IMR-90 (cell line): ENCODE results near the gene CD84. TPM values are rescaled to one million over a fixed set of nuclear protein-coding genes. Genes with fewer than 3 reads are reported as not detected.

ENCODE experiments used
- ATAC-seq: fragments of 200-7000 bp; cut with Tn5 transposase; 2 replicates; pipeline ENCODE4 v1.9.1; 2020; ENCODE audit warnings: low read depth, mild to moderate bottlenecking, moderate library complexity
- BruUV-seq: library from RNA; stranded (reverse); fragments of 400-500 nt; replicated peaks from 2 replicates; lab custom pipeline; 2021; lab: Mats Ljungman, UMichigan
- CTCF ChIA-PET: fragments of 300-600 bp; formaldehyde crosslinking; extraction: SDS; loops from one replicate; lab custom pipeline; 2021; ENCODE audit warnings: antibody characterized with exemption; lab: Yijun Ruan, JAX
- POLR2A ChIA-PET: fragments of 300-600 bp; sonication (Branson Sonifier 250); formaldehyde crosslinking; loops from one replicate; lab custom pipeline; 2022; ENCODE audit warnings: antibody characterized with exemption; ENCODE audit not compliant: unreplicated experiment; lab: Charles Lee
- DNase-seq: peaks from one replicate; pipeline ENCODE4 v3.0.0; 2013
- H2AFZ ChIP-seq: replicated peaks from 2 replicates; pipeline ENCODE3; 2013; ENCODE audit warnings: low read length, mild to moderate bottlenecking; ENCODE audit not compliant: poor library complexity
- H2AK5ac ChIP-seq: 2 replicates; pipeline ENCODE4 v1.6.1; 2013; ENCODE audit warnings: low read depth, low read length, inconsistent platforms
- H2AK9ac ChIP-seq: replicated peaks from 2 replicates; pipeline ENCODE3; 2013; ENCODE audit warnings: mild to moderate bottlenecking, low read depth, low read length, moderate library complexity; ENCODE audit not compliant: poor library complexity
- H2BK120ac ChIP-seq: 2 replicates; pipeline ENCODE4 v1.6.1; 2013; ENCODE audit warnings: low read depth, low read length, inconsistent platforms
- H2BK15ac ChIP-seq: 3 replicates; pipeline ENCODE4 v1.6.1; 2013; ENCODE audit warnings: low read depth, low read length, inconsistent platforms
- H2BK20ac ChIP-seq: 2 replicates; pipeline ENCODE4 v1.6.1; 2013; ENCODE audit warnings: low read depth, mild to moderate bottlenecking, inconsistent platforms, low read length, moderate library complexity
- H2BK5ac ChIP-seq: 2 replicates; pipeline ENCODE4 v1.6.1; 2013; ENCODE audit warnings: mild to moderate bottlenecking, low read depth, low read length, inconsistent platforms; ENCODE audit not compliant: poor library complexity, severe bottlenecking
- H3K14ac ChIP-seq: replicated peaks from 2 replicates; pipeline ENCODE4 v1.6.1; 2013; ENCODE audit warnings: low read depth, low read length, inconsistent platforms
- H3K18ac ChIP-seq: 2 replicates; pipeline ENCODE4 v1.6.1; 2013; ENCODE audit warnings: low read depth, low read length, control low read depth
- H3K23ac ChIP-seq: 2 replicates; pipeline ENCODE4 v1.6.1; 2013; ENCODE audit warnings: low read depth, low read length, inconsistent platforms
- H3K27ac ChIP-seq: 2 replicates; pipeline ENCODE4 v1.5.1; 2013; ENCODE audit warnings: mild to moderate bottlenecking, control low read depth, low read length; ENCODE audit not compliant: insufficient read depth
- H3K27me3 ChIP-seq: 2 replicates; pipeline ENCODE4 v1.6.1; 2013; ENCODE audit warnings: low read length; ENCODE audit not compliant: control insufficient read depth, insufficient read depth
- H3K36me3 ChIP-seq: 2 replicates; pipeline ENCODE4 v1.6.1; 2013; ENCODE audit warnings: low read length, mixed read lengths; ENCODE audit not compliant: control insufficient read depth, insufficient read depth
- H3K4ac ChIP-seq: 2 replicates; pipeline ENCODE4 v1.6.1; 2013; ENCODE audit warnings: low read depth, low read length, inconsistent platforms
- H3K4me1 ChIP-seq: 2 replicates; pipeline ENCODE4 v1.6.1; 2013; ENCODE audit warnings: low read length, mixed read lengths; ENCODE audit not compliant: control insufficient read depth, insufficient read depth
- H3K4me2 ChIP-seq: 2 replicates; pipeline ENCODE4 v1.6.1; 2013; ENCODE audit warnings: low read depth, mild to moderate bottlenecking, control low read depth, low read length, moderate library complexity
- H3K4me3 ChIP-seq: 2 replicates; pipeline ENCODE4 v1.5.1; 2013; ENCODE audit warnings: low read depth, mild to moderate bottlenecking, control low read depth, low read length, moderate library complexity; ENCODE audit not compliant: insufficient read depth
- H3K56ac ChIP-seq: 2 replicates; pipeline ENCODE4 v1.6.1; 2013; ENCODE audit warnings: low read length, inconsistent platforms; ENCODE audit not compliant: insufficient read depth; ENCODE audit errors: extremely low read depth
- H3K79me1 ChIP-seq, 2 experiments: 2 replicates each; pipeline ENCODE4 v1.6.1; 2013; ENCODE audit warnings: low read length in 2 of 2, inconsistent platforms in 1 of 2, low read depth in 1 of 2
- H3K9ac ChIP-seq: 2 replicates; pipeline ENCODE4 v1.6.1; 2013; ENCODE audit warnings: low read depth, low read length, control low read depth
- H3K9me1 ChIP-seq: 2 replicates; pipeline ENCODE4 v1.6.1; 2013; ENCODE audit warnings: low read length, inconsistent platforms; ENCODE audit not compliant: insufficient read depth
- H3K9me3 ChIP-seq: 2 replicates; pipeline ENCODE4 v1.6.1; 2013; ENCODE audit warnings: low read length; ENCODE audit not compliant: control insufficient read depth, insufficient read depth
- H4K20me1 ChIP-seq: 2 replicates; pipeline ENCODE4 v1.6.1; 2013; ENCODE audit warnings: low read length, inconsistent platforms; ENCODE audit not compliant: insufficient read depth
- H4K5ac ChIP-seq: 2 replicates; pipeline ENCODE4 v1.6.1; 2013; ENCODE audit warnings: mild to moderate bottlenecking, low read depth, low read length, control low read depth
- H4K8ac ChIP-seq, 2 experiments: 2 replicates each; pipeline ENCODE4 v1.6.1; 2013; ENCODE audit warnings: low read depth in 2 of 2, low read length in 2 of 2, control low read depth in 1 of 2, inconsistent platforms in 1 of 2
- H4K91ac ChIP-seq: 2 replicates; pipeline ENCODE4 v1.6.1; 2013; ENCODE audit warnings: low read depth, low read length, inconsistent platforms; ENCODE audit not compliant: insufficient read depth
- BHLHE40 ChIP-seq: fragments of 150-350 bp; IDR thresholded peaks from 2 replicates; pipeline ENCODE4 v1.6.1; 2016; ENCODE audit warnings: mild to moderate bottlenecking, low read depth, low read length
- CEBPB ChIP-seq: IDR thresholded peaks from 2 replicates; pipeline ENCODE4 v1.6.1; 2012; ENCODE audit warnings: low read depth, low read length, improper control_type of control experiment
- CHD1 ChIP-seq: IDR thresholded peaks from 2 replicates; pipeline ENCODE4 v1.6.1; 2012; ENCODE audit warnings: low read depth, low read length, improper control_type of control experiment
- FOS ChIP-seq: fragments of 150-350 bp; IDR thresholded peaks from 2 replicates; pipeline ENCODE4 v1.6.1; 2016; ENCODE audit warnings: low read depth, low read length
- MAFK ChIP-seq: IDR thresholded peaks from 2 replicates; pipeline ENCODE4 v1.6.1; 2012; ENCODE audit warnings: low read depth, low read length, improper control_type of control experiment
- MAZ ChIP-seq: IDR thresholded peaks from 2 replicates; pipeline ENCODE4 v1.6.1; 2012; ENCODE audit warnings: low read depth, mild to moderate bottlenecking, low read length, improper control_type of control experiment, moderate library complexity, borderline replicate concordance
- MXI1 ChIP-seq: IDR thresholded peaks from 2 replicates; pipeline ENCODE4 v1.6.1; 2012; ENCODE audit warnings: low read depth, mild to moderate bottlenecking, low read length, moderate library complexity, borderline replicate concordance
- NFE2L2 ChIP-seq: fragments of 150-350 bp; IDR thresholded peaks from 2 replicates; pipeline ENCODE4 v1.6.1; 2016; ENCODE audit warnings: low read depth, mild to moderate bottlenecking, low read length
- POLR2A ChIP-seq: IDR thresholded peaks from 2 replicates; pipeline ENCODE4 v1.6.1; 2012; ENCODE audit warnings: mild to moderate bottlenecking, low read depth, low read length
- RAD21 ChIP-seq: IDR thresholded peaks from 2 replicates; pipeline ENCODE4 v1.6.1; 2012; ENCODE audit warnings: low read length, improper control_type of control experiment
- RCOR1 ChIP-seq: IDR thresholded peaks from 2 replicates; pipeline ENCODE4 v1.6.1; 2012; ENCODE audit warnings: mild to moderate bottlenecking, low read length, improper control_type of control experiment; ENCODE audit not compliant: insufficient replicate concordance
- RFX5 ChIP-seq: IDR thresholded peaks from 2 replicates; pipeline ENCODE4 v1.8.0; 2012; ENCODE audit warnings: low read depth, mild to moderate bottlenecking, low read length, moderate library complexity
- SMC3 ChIP-seq: fragments of 150-350 bp; IDR thresholded peaks from 2 replicates; pipeline ENCODE4 v1.6.1; 2016; ENCODE audit warnings: low read depth, mild to moderate bottlenecking, antibody characterized with exemption, low read length, moderate library complexity
- USF2 ChIP-seq: fragments of 150-350 bp; IDR thresholded peaks from 2 replicates; pipeline ENCODE4 v1.6.1; 2017; ENCODE audit warnings: mild to moderate bottlenecking, antibody characterized with exemption, low read length, low read depth
- WGBS, 2 experiments: methylation state at CpG; one replicate each; pipeline versions ENCODE4 v1.1.5 to v1.1.7; 2013; ENCODE audit warnings: missing lambda C conversion rate in 2 of 2; ENCODE audit not compliant: insufficient read length in 1 of 2; ENCODE audit errors: extremely low coverage in 2 of 2; 5-methylcytosine and 5-hydroxymethylcytosine counted together
- dilution Hi-C: fragments of 300-500 bp; cut with HindIII; formaldehyde crosslinking; loops from one replicate; pipeline ENCODE4 v1.14.3; 2018; ENCODE audit warnings: low sequenced_read_pairs; ENCODE audit not compliant: unreplicated experiment
- in situ Hi-C: fragments of 300-500 bp; cut with MboI; formaldehyde crosslinking; loops from 3 replicates; pipeline ENCODE4 v1.14.3; 2019; ENCODE audit warnings: low sequenced_read_pairs, inconsistent platforms, mixed read lengths
- intact Hi-C: fragments of 100-400 bp; cut with micrococcal nuclease; formaldehyde crosslinking; loops from 2 replicates; pipeline ENCODE4 v1.10.0; 2022
- polyA plus RNA-seq, 3 experiments: library from polyadenylated mRNA; depleted of rRNA; stranded (reverse); fragments of >200 nt; gene quantifications; 2 replicates each; pipeline ENCODE4 v1.2.3, GENCODE V29; 2012; ENCODE audit warnings: low replicate concordance in 1 of 3
- total RNA-seq: library from RNA; depleted of rRNA; stranded (reverse); fragments of >200 nt; gene quantifications from 2 replicates; pipeline ENCODE4 v1.2.3, GENCODE V29; 2012
- TF ChIP-seq, protein P1 (sequence below): conservative IDR thresholded peaks from 2 replicates; pipeline ENCODE4 v1.5.1; 2012; ENCODE audit warnings: mild to moderate bottlenecking, low read depth, low read length, improper control_type of control experiment
- TF ChIP-seq, protein P2 (sequence below): fragments of 150-350 bp; IDR thresholded peaks from 2 replicates; pipeline ENCODE4 v1.6.1; 2016; ENCODE audit warnings: low read depth, mild to moderate bottlenecking, low read length, moderate library complexity, borderline replicate concordance

The CD84 gene
- total and polyA plus RNA-seq, 2 of the 4 experiments (the other 2 are of a cell fraction) = not detected

DNA sequence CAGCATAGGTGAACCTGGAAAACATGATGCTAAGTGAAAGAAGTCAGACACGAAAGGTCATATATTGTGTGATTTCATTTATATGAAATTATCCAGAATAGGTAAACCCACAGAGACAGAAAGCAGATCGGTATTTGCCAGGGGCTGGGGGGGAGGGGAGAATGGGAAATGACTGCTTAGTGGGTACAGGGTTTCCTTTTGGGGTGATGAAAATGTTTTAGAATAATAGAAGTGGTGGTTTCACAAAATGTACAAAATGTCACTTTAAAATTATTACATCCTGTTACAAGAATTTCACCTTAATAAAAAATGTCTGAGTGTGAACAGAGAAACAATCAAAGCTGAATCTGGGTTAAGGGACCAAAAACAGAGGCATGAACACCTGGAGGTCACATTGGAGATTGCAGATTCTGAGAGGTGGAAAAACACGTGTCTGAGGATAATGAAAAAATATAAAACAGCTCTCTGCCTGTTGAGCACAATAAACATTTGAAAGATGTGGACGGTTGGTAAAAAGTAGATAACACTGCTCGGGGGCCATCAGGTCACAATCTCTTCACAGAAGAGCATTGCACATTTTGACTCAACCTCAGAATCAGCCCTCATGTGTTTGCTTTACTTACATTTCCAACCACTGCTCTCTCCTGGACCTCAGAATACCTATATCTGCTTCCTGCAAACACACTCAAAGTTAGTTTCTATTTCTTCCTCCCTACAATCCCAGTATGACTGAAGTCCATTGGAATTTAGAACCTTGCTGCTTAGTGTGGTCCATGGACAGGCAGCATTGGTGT is 59.5 kb downstream of the CD84 start:
- Histone ChIP-seq H4K5ac (no peak overlapping the region), H2BK15ac (no peak overlapping the region), H3K4me3 (no peak overlapping the region), H3K18ac (no peak overlapping the region), H3K14ac (no peak overlapping the region), H4K20me1 (no peaks in the 10 kb centered on the region), H2AK9ac (no peak overlapping the region), H3K79me1 (no peaks in the 10 kb centered on the region), H3K4me1 (no peaks in the 10 kb centered on the region), H2BK20ac (no peak overlapping the region), H2AFZ (no peak overlapping the region), H3K4me2 (no peak overlapping the region), H2AK5ac (no peak overlapping the region), H3K9me1 (no peaks in the 10 kb centered on the region), H3K36me3 (no peaks in the 10 kb centered on the region), H3K27me3 (no peaks in the 10 kb centered on the region), H4K91ac (no peak overlapping the region), H3K9me3 (no peaks in the 10 kb centered on the region), H3K27ac (no peak overlapping the region), H4K8ac (no peak overlapping the region), H2BK120ac (no peak overlapping the region), H3K23ac (no peak overlapping the region), H3K56ac (no peak overlapping the region), H2BK5ac (no peak overlapping the region), H3K4ac (no peak overlapping the region), H3K9ac (no peak overlapping the region)
- ATAC-seq = no peak
- 13% methylated on average over 1 of the region's 5 CpGs; no CpG with 5 or more reads in 1 of the 2 experiments for WGBS, 2 experiments
- dilution Hi-C loops = no loop called here
- TF ChIP-seq SMC3 = no peak
- no peak for TF ChIP-seq USF2
- TF ChIP-seq CEBPB = no peak
- TF ChIP-seq, protein P1, sequence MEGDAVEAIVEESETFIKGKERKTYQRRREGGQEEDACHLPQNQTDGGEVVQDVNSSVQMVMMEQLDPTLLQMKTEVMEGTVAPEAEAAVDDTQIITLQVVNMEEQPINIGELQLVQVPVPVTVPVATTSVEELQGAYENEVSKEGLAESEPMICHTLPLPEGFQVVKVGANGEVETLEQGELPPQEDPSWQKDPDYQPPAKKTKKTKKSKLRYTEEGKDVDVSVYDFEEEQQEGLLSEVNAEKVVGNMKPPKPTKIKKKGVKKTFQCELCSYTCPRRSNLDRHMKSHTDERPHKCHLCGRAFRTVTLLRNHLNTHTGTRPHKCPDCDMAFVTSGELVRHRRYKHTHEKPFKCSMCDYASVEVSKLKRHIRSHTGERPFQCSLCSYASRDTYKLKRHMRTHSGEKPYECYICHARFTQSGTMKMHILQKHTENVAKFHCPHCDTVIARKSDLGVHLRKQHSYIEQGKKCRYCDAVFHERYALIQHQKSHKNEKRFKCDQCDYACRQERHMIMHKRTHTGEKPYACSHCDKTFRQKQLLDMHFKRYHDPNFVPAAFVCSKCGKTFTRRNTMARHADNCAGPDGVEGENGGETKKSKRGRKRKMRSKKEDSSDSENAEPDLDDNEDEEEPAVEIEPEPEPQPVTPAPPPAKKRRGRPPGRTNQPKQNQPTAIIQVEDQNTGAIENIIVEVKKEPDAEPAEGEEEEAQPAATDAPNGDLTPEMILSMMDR = no peak
- no peak for TF ChIP-seq RCOR1
- no peak for TF ChIP-seq RFX5
- no peak for TF ChIP-seq MAFK
- TF ChIP-seq NFE2L2 = no peak
- TF ChIP-seq MXI1 = no peak
- TF ChIP-seq, protein P2, sequence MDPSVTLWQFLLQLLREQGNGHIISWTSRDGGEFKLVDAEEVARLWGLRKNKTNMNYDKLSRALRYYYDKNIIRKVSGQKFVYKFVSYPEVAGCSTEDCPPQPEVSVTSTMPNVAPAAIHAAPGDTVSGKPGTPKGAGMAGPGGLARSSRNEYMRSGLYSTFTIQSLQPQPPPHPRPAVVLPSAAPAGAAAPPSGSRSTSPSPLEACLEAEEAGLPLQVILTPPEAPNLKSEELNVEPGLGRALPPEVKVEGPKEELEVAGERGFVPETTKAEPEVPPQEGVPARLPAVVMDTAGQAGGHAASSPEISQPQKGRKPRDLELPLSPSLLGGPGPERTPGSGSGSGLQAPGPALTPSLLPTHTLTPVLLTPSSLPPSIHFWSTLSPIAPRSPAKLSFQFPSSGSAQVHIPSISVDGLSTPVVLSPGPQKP = no peak
- no peak for TF ChIP-seq FOS
- TF ChIP-seq RAD21 = no peak
- TF ChIP-seq MAZ = no peak
- no peak for TF ChIP-seq CHD1
- TF ChIP-seq BHLHE40 = no peak
- no peak for TF ChIP-seq POLR2A
- ChIA-PET POLR2A (no interaction called here), CTCF (no interaction called here)
- DNase-seq = no peak
- intact Hi-C loops = no loop called here
- no TSS peak for BruUV-seq
- in situ Hi-C loops = no loop called here
